ENCODE measurements around the gene L3MBTL2.

The L3MBTL2 gene

DNA sequence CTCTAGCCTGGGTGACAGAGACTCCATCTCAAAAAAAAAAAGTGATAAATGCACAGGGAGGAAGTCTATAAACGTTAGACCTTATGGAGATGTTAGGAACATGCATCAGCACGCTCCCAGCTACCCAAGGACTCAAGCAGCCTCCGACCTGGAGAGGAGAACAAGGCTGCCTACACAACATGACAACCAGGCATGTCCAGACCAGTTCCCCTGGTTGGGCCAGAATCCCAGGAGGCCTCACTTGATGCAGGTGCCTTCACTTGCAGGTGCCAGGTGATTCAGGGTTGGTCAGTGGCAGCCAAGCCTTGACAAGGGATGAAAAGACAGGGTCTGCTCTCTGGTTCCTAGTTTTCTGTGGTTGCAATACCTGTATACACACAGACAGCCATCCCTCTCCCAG, 75.0 kb downstream of the L3MBTL2 start:
- DNase-seq: no peak

DNA sequence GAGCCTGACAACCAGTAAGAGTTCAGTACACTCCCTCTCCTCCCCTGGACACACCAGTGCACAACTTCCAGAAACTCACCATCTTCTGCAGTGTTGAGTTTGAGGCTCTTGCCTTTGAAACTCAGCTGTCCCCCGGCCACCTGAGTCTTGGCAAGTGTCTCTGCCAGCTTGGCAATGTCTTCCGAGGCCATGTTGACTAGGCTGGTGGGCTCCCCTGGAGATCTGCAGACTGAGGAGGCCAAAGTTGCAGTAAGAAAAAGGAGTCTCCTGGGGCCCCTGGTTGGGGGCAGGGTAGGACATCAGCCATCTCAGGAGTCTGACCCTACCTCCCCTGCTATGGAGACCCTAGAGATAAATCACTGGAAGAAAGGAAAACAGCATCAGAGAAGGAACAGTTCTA, 75.7 kb downstream of the L3MBTL2 start:
- DNase-seq: no peak
